HepG2 (cell line): ENCODE data around the gene NT5DC4. TPM values are rescaled to one million over a fixed set of nuclear protein-coding genes. Genes with fewer than 3 reads are reported as not detected.

Experiments
- ATAC-seq: fragments of 200-7000 bp; cut with Tn5 transposase; 3 replicates; pipeline ENCODE4 v1.9.1; 2020; ENCODE audit warnings: mild to moderate bottlenecking, moderate library complexity
- BruUV-seq: library from RNA; stranded (reverse); fragments of 400-500 nt; replicated peaks from 2 replicates; lab custom pipeline; 2021; lab: Mats Ljungman, UMichigan
- CTCF ChIA-PET: fragments of 300-600 bp; formaldehyde crosslinking; extraction: SDS; loops from one replicate; lab custom pipeline; 2021; ENCODE audit warnings: low total read pairs, inconsistent platforms, low intra/inter-chr PET ratio; lab: Yijun Ruan, JAX
- POLR2A ChIA-PET: fragments of 350-600 bp; sonication (Branson Sonifier 250); formaldehyde crosslinking; loops from one replicate; lab custom pipeline; 2020; ENCODE audit warnings: antibody characterized with exemption, inconsistent platforms; lab: Yijun Ruan, JAX
- DNase-seq: peaks from one replicate; pipeline ENCODE4 v3.0.0-alpha.2; 2015; ENCODE audit warnings: low spot score
- FAIRE-seq: peaks from 3 replicates; lab custom pipeline; 2011; peaks lifted over from hg19 to GRCh38; lab: Jason Lieb, UNC
- H2AFZ ChIP-seq: one replicate; pipeline ENCODE4 v1.6.1; 2011; ENCODE audit warnings: low read length, inconsistent platforms
- H3K27ac ChIP-seq: fragments of 300-600 bp; 3 replicates; pipeline ENCODE4 v1.8.0; 2011; ENCODE audit warnings: mixed run types, mild to moderate bottlenecking, mixed read lengths, low read length, inconsistent platforms; ENCODE audit not compliant: insufficient read depth; ENCODE audit errors: extremely low read length
- H3K27me3 ChIP-seq, 2 experiments: fragments of 200-600 bp in 1 of 2; 2 replicates in 1 of 2; 3 replicates in 1 of 2; pipeline versions ENCODE4 v1.6.0 to v1.8.0; 2011; ENCODE audit warnings: low read length in 2 of 2, mild to moderate bottlenecking in 2 of 2, moderate library complexity in 2 of 2, inconsistent platforms in 1 of 2; ENCODE audit not compliant: insufficient read depth in 2 of 2, control insufficient read depth in 1 of 2
- H3K36me3 ChIP-seq, 2 experiments: fragments of 200-600 bp in 1 of 2; replicated peaks in 1 of 2; 2 replicates in 1 of 2; 3 replicates in 1 of 2; pipeline versions ENCODE4 v1.5.1 to v1.8.0; 2011; ENCODE audit warnings: low read length in 2 of 2, inconsistent platforms in 1 of 2; ENCODE audit not compliant: insufficient read depth in 2 of 2, control insufficient read depth in 1 of 2
- H3K4me1 ChIP-seq: 2 replicates; pipeline ENCODE4 v1.5.1; 2012; ENCODE audit warnings: low read length, inconsistent platforms; ENCODE audit not compliant: insufficient read depth
- H3K4me2 ChIP-seq: 2 replicates; pipeline ENCODE4 v1.6.0; 2011; ENCODE audit warnings: low read depth, low read length, inconsistent platforms
- H3K4me3 ChIP-seq, 3 experiments: fragments of 200-600 bp in 1 of 3; sonication (generic), shearing (Covaris generic) in 1 of 3; replicated peaks in 1 of 3; 2 replicates each; pipeline ENCODE4 v1.5.1; 2011 to 2016; ENCODE audit warnings: low read length in 3 of 3, inconsistent platforms in 2 of 3, low read depth in 2 of 3, mild to moderate bottlenecking in 2 of 3, control low read depth in 1 of 3, mixed read lengths in 1 of 3; ENCODE audit not compliant: insufficient read depth in 1 of 3
- H3K79me2 ChIP-seq: one replicate; pipeline ENCODE4 v1.6.1; 2011; ENCODE audit warnings: low read length, inconsistent platforms; ENCODE audit not compliant: insufficient read depth
- H3K9ac ChIP-seq: 2 replicates; pipeline ENCODE4 v1.6.0; 2011; ENCODE audit warnings: mild to moderate bottlenecking, low read depth, low read length, inconsistent platforms; ENCODE audit not compliant: insufficient read depth
- H3K9me3 ChIP-seq: 2 replicates; pipeline ENCODE4 v1.5.1; 2012; ENCODE audit warnings: mild to moderate bottlenecking, low read length
- H4K20me1 ChIP-seq: 2 replicates; pipeline ENCODE4 v1.6.0; 2011; ENCODE audit warnings: inconsistent platforms, mild to moderate bottlenecking, low read length, moderate library complexity; ENCODE audit not compliant: insufficient read depth
- GPN1 ChIP-seq: sonication (generic); formaldehyde crosslinking; IDR thresholded peaks from 2 replicates; pipeline ENCODE4 v1.5.1; 2020; ENCODE audit warnings: missing genetic modification reagents, borderline replicate concordance
- RFX3 ChIP-seq: IDR thresholded peaks from 2 replicates; pipeline ENCODE4 v1.6.1; 2016; ENCODE audit warnings: missing biosample characterization, missing genetic modification reagents
- TCF7L2 ChIP-seq: IDR thresholded peaks from 2 replicates; pipeline ENCODE4 v1.6.1; 2011; ENCODE audit warnings: mild to moderate bottlenecking, low read depth, low read length, moderate library complexity
- ZNF547 ChIP-seq: sonication (generic); formaldehyde crosslinking; IDR thresholded peaks from 2 replicates; pipeline ENCODE4 v1.5.1; 2020; ENCODE audit warnings: mild to moderate bottlenecking, missing genetic modification reagents
- ZNF567 ChIP-seq: sonication (generic); formaldehyde crosslinking; IDR thresholded peaks from 2 replicates; pipeline ENCODE4 v1.8.1; 2023; ENCODE audit warnings: mild to moderate bottlenecking, missing genetic modification reagents, borderline replicate concordance
- WGBS: methylation state at CpG from one replicate; pipeline ENCODE4 v1.1.6; 2017; ENCODE audit warnings: low lambda C conversion rate; 5-methylcytosine and 5-hydroxymethylcytosine counted together
- in situ Hi-C: cut with HindIII; loops from 2 replicates; pipeline ENCODE4 v1.10.0; 2017; ENCODE audit warnings: low pct_unique_long_range_greater_than_20kb; ENCODE audit not compliant: extremely low pct_ligation_motif_present
- intact Hi-C: fragments of 100-400 bp; cut with micrococcal nuclease; formaldehyde crosslinking; loops from one replicate; pipeline ENCODE4 v1.10.0; 2022; ENCODE audit not compliant: unreplicated experiment
- polyA plus RNA-seq, 8 experiments: library from polyadenylated mRNA; depleted of rRNA in 3 of 8; stranded (reverse) in 7 of 8; unstranded in 1 of 8; fragments of >200 nt; fragmentation: Illumina TruSeq in 4 of 8; extraction: Trizol in 4 of 8; gene quantifications; 2 replicates each; pipeline versions ENCODE4 v1.2.1 to v1.2.3, GENCODE V29; 2011 to 2016; ENCODE audit warnings: low read depth in 4 of 8, missing spikeins in 1 of 8, mixed read lengths in 1 of 8; ENCODE audit not compliant: insufficient read depth in 1 of 8
- total RNA-seq, 5 experiments: library from RNA; depleted of rRNA; stranded (reverse); fragments of >200 nt; fragmentation: Illumina TruSeq; extraction: Trizol; gene quantifications; 2 replicates each; pipeline ENCODE4 v1.2.3, GENCODE V29; 2016; ENCODE audit warnings: low read depth in 1 of 5
- TF ChIP-seq, protein P1 (sequence below): sonication (generic); formaldehyde crosslinking; IDR thresholded peaks from 2 replicates; pipeline ENCODE4 v1.4.0; 2020; ENCODE audit warnings: mild to moderate bottlenecking, missing genetic modification reagents
- TF ChIP-seq, protein P2 (sequence below): IDR thresholded peaks from 2 replicates; pipeline ENCODE4 v1.6.1; 2016; ENCODE audit warnings: low read depth, missing genetic modification reagents, missing compliant biosample characterization
- TF ChIP-seq, protein P3 (sequence below): sonication (generic); formaldehyde crosslinking; IDR thresholded peaks from 2 replicates; pipeline ENCODE4 v1.4.0; 2020; ENCODE audit warnings: missing genetic modification reagents
- TF ChIP-seq, protein P4 (sequence below): IDR thresholded peaks from 2 replicates; pipeline ENCODE4 v1.6.1; 2016; ENCODE audit warnings: missing compliant biosample characterization, missing genetic modification reagents, borderline replicate concordance

Gene NT5DC4
- total and polyA plus RNA-seq, 2 of the 13 experiments (the other 11 are each of a cell fraction or from before 2014, with no cell fraction given): 0.04 to 4.2 TPM

DNA sequence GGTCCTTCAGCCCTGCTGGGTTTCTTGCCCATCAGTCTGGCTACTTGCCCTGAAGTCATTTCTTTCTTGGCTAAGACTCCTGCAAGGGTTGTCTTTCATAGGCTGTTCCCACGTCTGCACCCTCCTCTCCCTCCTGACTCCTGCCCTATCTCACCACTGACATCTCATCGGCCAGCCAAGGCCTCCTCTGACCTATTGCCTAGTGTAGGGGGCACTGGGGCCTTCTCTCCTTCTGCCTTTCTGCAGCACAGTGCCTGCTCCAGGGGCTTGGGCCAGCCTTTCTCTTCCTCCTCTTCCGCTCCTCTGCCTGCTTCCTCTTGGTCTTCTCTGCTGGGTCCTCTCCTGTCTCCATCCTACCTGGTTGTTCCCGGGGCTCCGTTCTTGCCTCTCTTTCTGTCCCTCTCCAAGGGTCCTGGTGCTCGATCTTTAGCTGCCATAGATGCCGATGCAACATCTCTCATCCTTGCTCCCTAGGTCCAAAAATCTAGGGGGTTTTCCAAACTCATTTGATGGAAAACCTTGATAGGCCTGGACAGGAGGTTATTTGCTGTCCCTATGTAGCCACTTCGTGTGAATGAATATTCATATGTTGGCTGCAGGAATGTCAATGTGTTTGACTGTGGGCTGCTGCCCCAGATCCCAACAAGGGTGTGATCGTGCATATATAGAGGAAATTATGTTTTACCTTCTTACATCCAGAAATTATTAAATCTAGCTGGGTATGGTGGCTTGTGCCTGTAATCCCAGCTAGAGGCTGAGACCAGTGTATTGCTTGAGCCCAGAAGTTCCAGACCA is 9.7 kb upstream of the NT5DC4 start:
- Histone ChIP-seq H4K20me1 (no peaks in the 10 kb centered on the region), H3K27ac (no peak overlapping the region), H3K9ac (no peak overlapping the region), H2AFZ (no peak overlapping the region), H3K4me1 (peaks cover 15% of the 10 kb centered on the region), H3K9me3 (no peaks in the 10 kb centered on the region), H3K4me2 (no peak overlapping the region), H3K4me3 (no peak overlapping the region), H3K36me3 (no peaks in the 10 kb centered on the region), H3K79me2 (no peaks in the 10 kb centered on the region), H3K27me3 (peaks cover 2 to 27% of the 10 kb centered on the region in 2 experiments; a peak in 4 of 5 replicates)
- DNase-seq (no peak), FAIRE-seq (no peak), ATAC-seq (no peak; the same call in 2 of the 3 replicates)
- in situ Hi-C loops (no loop called here), intact Hi-C loops (no loop called here)
- POLR2A ChIA-PET: no interaction called here
- CTCF ChIA-PET: no interaction called here
- whole genome bisulfite sequencing: 31% methylated on average over 9 of the region's 9 CpGs
- BruUV-seq: no TSS peak
- TF ChIP-seq, protein P1, sequence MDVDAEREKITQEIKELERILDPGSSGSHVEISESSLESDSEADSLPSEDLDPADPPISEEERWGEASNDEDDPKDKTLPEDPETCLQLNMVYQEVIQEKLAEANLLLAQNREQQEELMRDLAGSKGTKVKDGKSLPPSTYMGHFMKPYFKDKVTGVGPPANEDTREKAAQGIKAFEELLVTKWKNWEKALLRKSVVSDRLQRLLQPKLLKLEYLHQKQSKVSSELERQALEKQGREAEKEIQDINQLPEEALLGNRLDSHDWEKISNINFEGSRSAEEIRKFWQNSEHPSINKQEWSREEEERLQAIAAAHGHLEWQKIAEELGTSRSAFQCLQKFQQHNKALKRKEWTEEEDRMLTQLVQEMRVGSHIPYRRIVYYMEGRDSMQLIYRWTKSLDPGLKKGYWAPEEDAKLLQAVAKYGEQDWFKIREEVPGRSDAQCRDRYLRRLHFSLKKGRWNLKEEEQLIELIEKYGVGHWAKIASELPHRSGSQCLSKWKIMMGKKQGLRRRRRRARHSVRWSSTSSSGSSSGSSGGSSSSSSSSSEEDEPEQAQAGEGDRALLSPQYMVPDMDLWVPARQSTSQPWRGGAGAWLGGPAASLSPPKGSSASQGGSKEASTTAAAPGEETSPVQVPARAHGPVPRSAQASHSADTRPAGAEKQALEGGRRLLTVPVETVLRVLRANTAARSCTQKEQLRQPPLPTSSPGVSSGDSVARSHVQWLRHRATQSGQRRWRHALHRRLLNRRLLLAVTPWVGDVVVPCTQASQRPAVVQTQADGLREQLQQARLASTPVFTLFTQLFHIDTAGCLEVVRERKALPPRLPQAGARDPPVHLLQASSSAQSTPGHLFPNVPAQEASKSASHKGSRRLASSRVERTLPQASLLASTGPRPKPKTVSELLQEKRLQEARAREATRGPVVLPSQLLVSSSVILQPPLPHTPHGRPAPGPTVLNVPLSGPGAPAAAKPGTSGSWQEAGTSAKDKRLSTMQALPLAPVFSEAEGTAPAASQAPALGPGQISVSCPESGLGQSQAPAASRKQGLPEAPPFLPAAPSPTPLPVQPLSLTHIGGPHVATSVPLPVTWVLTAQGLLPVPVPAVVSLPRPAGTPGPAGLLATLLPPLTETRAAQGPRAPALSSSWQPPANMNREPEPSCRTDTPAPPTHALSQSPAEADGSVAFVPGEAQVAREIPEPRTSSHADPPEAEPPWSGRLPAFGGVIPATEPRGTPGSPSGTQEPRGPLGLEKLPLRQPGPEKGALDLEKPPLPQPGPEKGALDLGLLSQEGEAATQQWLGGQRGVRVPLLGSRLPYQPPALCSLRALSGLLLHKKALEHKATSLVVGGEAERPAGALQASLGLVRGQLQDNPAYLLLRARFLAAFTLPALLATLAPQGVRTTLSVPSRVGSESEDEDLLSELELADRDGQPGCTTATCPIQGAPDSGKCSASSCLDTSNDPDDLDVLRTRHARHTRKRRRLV (CRISPR knock-in tag): no peak
- TF ChIP-seq ZNF547 (CRISPR knock-in tag) (no peak), RFX3 (CRISPR knock-in tag) (no peak), ZNF567 (no peak), TCF7L2 (no peak), GPN1 (CRISPR knock-in tag) (no peak)
- TF ChIP-seq, protein P2, sequence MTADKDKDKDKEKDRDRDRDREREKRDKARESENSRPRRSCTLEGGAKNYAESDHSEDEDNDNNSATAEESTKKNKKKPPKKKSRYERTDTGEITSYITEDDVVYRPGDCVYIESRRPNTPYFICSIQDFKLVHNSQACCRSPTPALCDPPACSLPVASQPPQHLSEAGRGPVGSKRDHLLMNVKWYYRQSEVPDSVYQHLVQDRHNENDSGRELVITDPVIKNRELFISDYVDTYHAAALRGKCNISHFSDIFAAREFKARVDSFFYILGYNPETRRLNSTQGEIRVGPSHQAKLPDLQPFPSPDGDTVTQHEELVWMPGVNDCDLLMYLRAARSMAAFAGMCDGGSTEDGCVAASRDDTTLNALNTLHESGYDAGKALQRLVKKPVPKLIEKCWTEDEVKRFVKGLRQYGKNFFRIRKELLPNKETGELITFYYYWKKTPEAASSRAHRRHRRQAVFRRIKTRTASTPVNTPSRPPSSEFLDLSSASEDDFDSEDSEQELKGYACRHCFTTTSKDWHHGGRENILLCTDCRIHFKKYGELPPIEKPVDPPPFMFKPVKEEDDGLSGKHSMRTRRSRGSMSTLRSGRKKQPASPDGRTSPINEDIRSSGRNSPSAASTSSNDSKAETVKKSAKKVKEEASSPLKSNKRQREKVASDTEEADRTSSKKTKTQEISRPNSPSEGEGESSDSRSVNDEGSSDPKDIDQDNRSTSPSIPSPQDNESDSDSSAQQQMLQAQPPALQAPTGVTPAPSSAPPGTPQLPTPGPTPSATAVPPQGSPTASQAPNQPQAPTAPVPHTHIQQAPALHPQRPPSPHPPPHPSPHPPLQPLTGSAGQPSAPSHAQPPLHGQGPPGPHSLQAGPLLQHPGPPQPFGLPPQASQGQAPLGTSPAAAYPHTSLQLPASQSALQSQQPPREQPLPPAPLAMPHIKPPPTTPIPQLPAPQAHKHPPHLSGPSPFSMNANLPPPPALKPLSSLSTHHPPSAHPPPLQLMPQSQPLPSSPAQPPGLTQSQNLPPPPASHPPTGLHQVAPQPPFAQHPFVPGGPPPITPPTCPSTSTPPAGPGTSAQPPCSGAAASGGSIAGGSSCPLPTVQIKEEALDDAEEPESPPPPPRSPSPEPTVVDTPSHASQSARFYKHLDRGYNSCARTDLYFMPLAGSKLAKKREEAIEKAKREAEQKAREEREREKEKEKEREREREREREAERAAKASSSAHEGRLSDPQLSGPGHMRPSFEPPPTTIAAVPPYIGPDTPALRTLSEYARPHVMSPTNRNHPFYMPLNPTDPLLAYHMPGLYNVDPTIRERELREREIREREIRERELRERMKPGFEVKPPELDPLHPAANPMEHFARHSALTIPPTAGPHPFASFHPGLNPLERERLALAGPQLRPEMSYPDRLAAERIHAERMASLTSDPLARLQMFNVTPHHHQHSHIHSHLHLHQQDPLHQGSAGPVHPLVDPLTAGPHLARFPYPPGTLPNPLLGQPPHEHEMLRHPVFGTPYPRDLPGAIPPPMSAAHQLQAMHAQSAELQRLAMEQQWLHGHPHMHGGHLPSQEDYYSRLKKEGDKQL (CRISPR knock-in tag): no peak
- TF ChIP-seq, protein P3, sequence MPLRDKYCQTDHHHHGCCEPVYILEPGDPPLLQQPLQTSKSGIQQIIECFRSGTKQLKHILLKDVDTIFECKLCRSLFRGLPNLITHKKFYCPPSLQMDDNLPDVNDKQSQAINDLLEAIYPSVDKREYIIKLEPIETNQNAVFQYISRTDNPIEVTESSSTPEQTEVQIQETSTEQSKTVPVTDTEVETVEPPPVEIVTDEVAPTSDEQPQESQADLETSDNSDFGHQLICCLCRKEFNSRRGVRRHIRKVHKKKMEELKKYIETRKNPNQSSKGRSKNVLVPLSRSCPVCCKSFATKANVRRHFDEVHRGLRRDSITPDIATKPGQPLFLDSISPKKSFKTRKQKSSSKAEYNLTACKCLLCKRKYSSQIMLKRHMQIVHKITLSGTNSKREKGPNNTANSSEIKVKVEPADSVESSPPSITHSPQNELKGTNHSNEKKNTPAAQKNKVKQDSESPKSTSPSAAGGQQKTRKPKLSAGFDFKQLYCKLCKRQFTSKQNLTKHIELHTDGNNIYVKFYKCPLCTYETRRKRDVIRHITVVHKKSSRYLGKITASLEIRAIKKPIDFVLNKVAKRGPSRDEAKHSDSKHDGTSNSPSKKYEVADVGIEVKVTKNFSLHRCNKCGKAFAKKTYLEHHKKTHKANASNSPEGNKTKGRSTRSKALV (CRISPR knock-in tag): no peak
- TF ChIP-seq, protein P4, sequence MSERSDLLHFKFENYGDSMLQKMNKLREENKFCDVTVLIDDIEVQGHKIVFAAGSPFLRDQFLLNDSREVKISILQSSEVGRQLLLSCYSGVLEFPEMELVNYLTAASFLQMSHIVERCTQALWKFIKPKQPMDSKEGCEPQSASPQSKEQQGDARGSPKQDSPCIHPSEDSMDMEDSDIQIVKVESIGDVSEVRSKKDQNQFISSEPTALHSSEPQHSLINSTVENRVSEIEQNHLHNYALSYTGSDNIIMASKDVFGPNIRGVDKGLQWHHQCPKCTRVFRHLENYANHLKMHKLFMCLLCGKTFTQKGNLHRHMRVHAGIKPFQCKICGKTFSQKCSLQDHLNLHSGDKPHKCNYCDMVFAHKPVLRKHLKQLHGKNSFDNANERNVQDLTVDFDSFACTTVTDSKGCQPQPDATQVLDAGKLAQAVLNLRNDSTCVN (CRISPR knock-in tag): no peak
